ENCODE data around the gene TELO2.
A peak's percentile ranks its signal among the peaks of the same experiment; 100 is the strongest.

Gene TELO2

GRCh38 chr16:1500465-1501150 lies 7.4 kb downstream of the TELO2 start:
- no peak for DNase-seq

GRCh38 chr16:1501630-1502029 lies 8.5 kb downstream of the TELO2 start:
- DNase-seq, result no peak

- no peak for DNase-seq
Measured at GRCh38 chr16:1502092-1503004, 9.2 kb downstream of the TELO2 start.

- no peak for DNase-seq
Measured at GRCh38 chr16:1503110-1503955, 10.2 kb downstream of the TELO2 start.

- no peak for DNase-seq
Measured at GRCh38 chr16:1505073-1505844, 12.1 kb downstream of the TELO2 start.

GRCh38 chr16:1505912-1506311 lies 12.8 kb downstream of the TELO2 start:
- no peak for DNase-seq

- DNase-seq, result no peak
Measured at GRCh38 chr16:1506494-1507213, 13.5 kb downstream of the TELO2 start.

GRCh38 chr16:1508494-1509187 lies 15.5 kb downstream of the TELO2 start:
- DNase-seq, result no peak

GRCh38 chr16:1509307-1510221 lies 16.4 kb downstream of the TELO2 start:
- peak; percentile 31 to 63 for DNase-seq

- no peak for DNase-seq
Measured at GRCh38 chr16:1510272-1510671, 17.1 kb downstream of the TELO2 start.

GRCh38 chr16:1510941-1511351 lies 17.8 kb downstream of the TELO2 start:
- DNase-seq, result no peak

- DNase-seq, result no peak
Measured at GRCh38 chr16:1511662-1512569, 18.8 kb downstream of the TELO2 start.

- DNase-seq, result no peak
Measured at GRCh38 chr16:1512774-1513173, 19.6 kb downstream of the TELO2 start.

- DNase-seq, result no peak
Measured at GRCh38 chr16:1514507-1514906, 21.3 kb downstream of the TELO2 start.

GRCh38 chr16:1518626-1519135 lies 25.5 kb downstream of the TELO2 start:
- no peak for DNase-seq

GRCh38 chr16:1519831-1520230 lies 26.7 kb downstream of the TELO2 start:
- no peak for DNase-seq

- DNase-seq, result no peak
Measured at GRCh38 chr16:1520461-1520860, 27.3 kb downstream of the TELO2 start.

- DNase-seq, result no peak
Measured at GRCh38 chr16:1523581-1524245, 30.6 kb downstream of the TELO2 start.
